A549 (cell line): ENCODE measurements around the gene EIF4EBP3.

ENCODE experiments used
- CEBPB ChIP-seq, 2 experiments: fragments of >200 bp in 1 of 2; sonication (Bioruptor Twin) in 1 of 2; formaldehyde crosslinking in 1 of 2; IDR thresholded peaks; 2 replicates each; pipeline ENCODE4 v1.6.1; 2012 to 2016
- CHD2 ChIP-seq: fragments of 150-350 bp; IDR thresholded peaks from 2 replicates; pipeline ENCODE4 v1.6.1; 2014; ENCODE audit warnings: low read length; ENCODE audit not compliant: partially characterized antibody
- CTCF ChIP-seq: fragments of >200 bp; sonication (Bioruptor Twin); formaldehyde crosslinking; IDR thresholded peaks from 3 replicates; pipeline ENCODE4 v1.5.1; 2016
- EHMT2 ChIP-seq: fragments of 200-600 bp; sonication (generic); IDR thresholded peaks from 2 replicates; pipeline ENCODE4 v1.6.1; 2016; ENCODE audit warnings: antibody characterized with exemption, low read depth, mild to moderate bottlenecking, moderate library complexity
- FOSL2 ChIP-seq, 2 experiments: fragments of 450-650 bp in 1 of 2; fragments of >200 bp in 1 of 2; sonication (Bioruptor Twin) in 1 of 2; formaldehyde crosslinking; IDR thresholded peaks; 2 replicates each; pipeline versions ENCODE4 v1.5.0 to v1.6.1; 2016 to 2020; ENCODE audit warnings: mild to moderate bottlenecking in 1 of 2, moderate library complexity in 1 of 2
- JUNB ChIP-seq: fragments of >200 bp; sonication (Bioruptor Twin); formaldehyde crosslinking; IDR thresholded peaks from 2 replicates; pipeline ENCODE4 v1.6.1; 2016
- POLR2A ChIP-seq: IDR thresholded peaks from 2 replicates; pipeline ENCODE4 v1.6.1; 2012; ENCODE audit warnings: mild to moderate bottlenecking, low read length
- RAD21 ChIP-seq, 2 experiments: fragments of >200 bp in 1 of 2; sonication (Bioruptor Twin) in 1 of 2; formaldehyde crosslinking in 1 of 2; IDR thresholded peaks in 1 of 2; conservative IDR thresholded peaks in 1 of 2; 2 replicates in 1 of 2; 3 replicates in 1 of 2; pipeline ENCODE4 v1.6.1; 2012 to 2018; ENCODE audit warnings: inconsistent platforms in 1 of 2
- RNF2 ChIP-seq: fragments of 200-600 bp; sonication (generic); IDR thresholded peaks from 2 replicates; pipeline ENCODE4 v1.6.1; 2016; ENCODE audit warnings: low read depth, mild to moderate bottlenecking, antibody characterized with exemption, moderate library complexity, borderline replicate concordance
- USF2 ChIP-seq: fragments of 450-650 bp; IDR thresholded peaks from 2 replicates; pipeline ENCODE4 v1.6.1; 2014; ENCODE audit warnings: antibody characterized with exemption

GRCh38 chr5:140569197-140569596 lies 21.7 kb downstream of the EIF4EBP3 start:
- no peak for TF ChIP-seq POLR2A
- TF ChIP-seq USF2: no peak
- no peak for TF ChIP-seq CTCF
- no peak for TF ChIP-seq RAD21 (conservative IDR thresholded peaks at IDR 0.05 in 1 of 2, IDR thresholded peaks at IDR 0.05 in 1 of 2)
- TF ChIP-seq FOSL2 (IDR thresholded peaks at IDR 0.05): no peak
- no peak for TF ChIP-seq FOSL2 (CRISPR knock-in tag; IDR thresholded peaks at IDR 0.05)
- no peak for TF ChIP-seq CEBPB (IDR thresholded peaks at IDR 0.05)
- no peak for TF ChIP-seq CHD2
- no peak for TF ChIP-seq EHMT2
- no peak for TF ChIP-seq RNF2
- no peak for TF ChIP-seq JUNB
